K562 (cell line): ENCODE results near the gene ZNF891. TPM values are rescaled to one million over a fixed set of nuclear protein-coding genes. Genes with fewer than 3 reads are reported as not detected.

Source experiments
- E2F8 ChIP-seq: fragments of 450-650 bp; IDR thresholded peaks from 2 replicates; pipeline ENCODE4 v1.7.1; 2018; ENCODE audit warnings: mild to moderate bottlenecking, low read depth; ENCODE audit not compliant: partially characterized antibody
- ETV6 ChIP-seq, 3 experiments: fragments of 150-350 bp in 1 of 3; sonication (generic) in 1 of 3; formaldehyde crosslinking in 1 of 3; IDR thresholded peaks; 2 replicates each; pipeline versions ENCODE4 v1.6.1 to v1.8.0; 2014 to 2022; ENCODE audit warnings: borderline replicate concordance in 2 of 3, low read depth in 2 of 3, antibody characterized with exemption in 1 of 3, low read length in 1 of 3, mild to moderate bottlenecking in 1 of 3, missing genetic modification reagents in 1 of 3
- GABPA ChIP-seq: fragments of 200-800 bp; sonication (Bioruptor generic); conservative IDR thresholded peaks from 2 replicates; pipeline ENCODE4 v1.6.1; 2016; ENCODE audit warnings: low read depth, missing genetic modification characterization, missing compliant biosample characterization
- POLR2AphosphoS5 ChIP-seq: IDR thresholded peaks from 2 replicates; pipeline ENCODE4 v1.6.1; 2011; ENCODE audit warnings: mild to moderate bottlenecking, low read depth, low read length, moderate library complexity; ENCODE audit not compliant: control insufficient read depth, insufficient read depth
- REST ChIP-seq, 2 experiments: fragments of 450-650 bp; formaldehyde crosslinking in 1 of 2; IDR thresholded peaks; 2 replicates each; pipeline versions ENCODE4 v1.4.0 to v1.6.1; 2014 to 2020; ENCODE audit warnings: mild to moderate bottlenecking in 2 of 2, borderline replicate concordance in 1 of 2, low read depth in 1 of 2
- SREBF2 ChIP-seq: sonication (generic); formaldehyde crosslinking; IDR thresholded peaks from 2 replicates; pipeline ENCODE4 v1.4.0; 2020; ENCODE audit warnings: mild to moderate bottlenecking, missing genetic modification reagents
- TRIM25 ChIP-seq: fragments of 450-650 bp; IDR thresholded peaks from 2 replicates; pipeline ENCODE4 v1.7.0; 2016; ENCODE audit warnings: borderline replicate concordance
- ZBTB33 ChIP-seq: sonication (generic); formaldehyde crosslinking; IDR thresholded peaks from 2 replicates; pipeline ENCODE4 v1.8.1; 2023; ENCODE audit warnings: mild to moderate bottlenecking, missing genetic modification reagents
- polyA plus RNA-seq, 8 experiments: library from polyadenylated mRNA; depleted of rRNA in 4 of 8; stranded (reverse) in 5 of 8; unstranded in 3 of 8; fragments of >200 nt; fragmentation: Nextera tagmentation in 2 of 8; fragmentation: Illumina TruSeq in 1 of 8; extraction: Ambion mirVana in 2 of 8; extraction: Trizol in 1 of 8; gene quantifications; 2 replicates each; pipeline versions ENCODE4 v1.2.1 to v1.2.3, GENCODE V29; 2011 to 2014; ENCODE audit warnings: inconsistent platforms in 1 of 8, missing spikeins in 1 of 8
- total RNA-seq, 7 experiments: library from RNA; depleted of rRNA in 6 of 7; stranded (reverse); fragments of >200 nt in 6 of 7; fragmentation: Illumina TruSeq in 2 of 7; extraction: Trizol in 2 of 7; gene quantifications; 2 replicates each; pipeline versions ENCODE4 v1.2.1 to v1.2.3, GENCODE V29; 2011 to 2021; ENCODE audit warnings: low replicate concordance in 1 of 7

ZNF891 gene
- total and polyA plus RNA-seq, 9 of the 15 experiments (the other 6 are each of a cell fraction or from before 2014, with no cell fraction given) = 0.41 to 2.0 (median 1.3) TPM

- no peak for TF ChIP-seq ETV6 (IDR thresholded peaks at IDR 0.05; ENCODE audit: borderline replicate concordance in 1 of 2, low read depth in 2 of 2, low read length in 1 of 2)
- TF ChIP-seq ETV6 (CRISPR knock-in tag; IDR thresholded peaks at IDR 0.05; ENCODE audit: borderline replicate concordance) = no peak
- no peak for TF ChIP-seq TRIM25
- no peak for TF ChIP-seq E2F8
- peak; percentile 65 for TF ChIP-seq ZBTB33 (CRISPR knock-in tag)
- TF ChIP-seq SREBF2 (CRISPR knock-in tag) = no peak
- TF ChIP-seq POLR2AphosphoS5 = peak; percentile 83
- TF ChIP-seq REST (IDR thresholded peaks at IDR 0.05; ENCODE audit: borderline replicate concordance) = no peak
- TF ChIP-seq REST (CRISPR knock-in tag; IDR thresholded peaks at IDR 0.05; ENCODE audit: low read depth) = no peak; the same call in 1 of the 2 replicates
- TF ChIP-seq GABPA (tag) = peak; percentile 49; the same call in 1 of the 2 replicates
Observed at GRCh38 chr12:133130038-133130807, at the start of gene ZNF891, which contains the start of gene ZNF10 (continued).
